ENCODE results near the gene CIT.

GRCh38 chr12:119829439-119829838 lies 47.7 kb downstream of the CIT start:
- TF ChIP-seq MZF1 (tag by site-specific recombination; IDR thresholded peaks at IDR 0.05; ENCODE audit: borderline replicate concordance) = no peak
- no peak for TF ChIP-seq SALL2 (tag by site-specific recombination; IDR thresholded peaks at IDR 0.05; ENCODE audit: borderline replicate concordance)
- TF ChIP-seq ZNF629 (tag by site-specific recombination; IDR thresholded peaks at IDR 0.05) = no peak
- TF ChIP-seq REST (tag by site-specific recombination; IDR thresholded peaks at IDR 0.05) = no peak
- TF ChIP-seq CTCF (tag by site-specific recombination; IDR thresholded peaks at IDR 0.05) = no peak
- no peak for TF ChIP-seq HOXC10 (CRISPR knock-in tag; IDR thresholded peaks at IDR 0.05)
- no peak for TF ChIP-seq WT1 (tag by site-specific recombination; IDR thresholded peaks at IDR 0.05)
- TF ChIP-seq ZNF23 (tag by site-specific recombination; IDR thresholded peaks at IDR 0.05; ENCODE audit: borderline replicate concordance) = no peak
- no peak for TF ChIP-seq ZEB2 (tag by site-specific recombination; IDR thresholded peaks at IDR 0.05)
- no peak for TF ChIP-seq BCL11A (tag by site-specific recombination; IDR thresholded peaks at IDR 0.05; ENCODE audit: low read depth)
- no peak for TF ChIP-seq ZNF366 (tag by site-specific recombination; conservative IDR thresholded peaks at IDR 0.05)
